ENCODE measurements around the gene ARF3.

DNA sequence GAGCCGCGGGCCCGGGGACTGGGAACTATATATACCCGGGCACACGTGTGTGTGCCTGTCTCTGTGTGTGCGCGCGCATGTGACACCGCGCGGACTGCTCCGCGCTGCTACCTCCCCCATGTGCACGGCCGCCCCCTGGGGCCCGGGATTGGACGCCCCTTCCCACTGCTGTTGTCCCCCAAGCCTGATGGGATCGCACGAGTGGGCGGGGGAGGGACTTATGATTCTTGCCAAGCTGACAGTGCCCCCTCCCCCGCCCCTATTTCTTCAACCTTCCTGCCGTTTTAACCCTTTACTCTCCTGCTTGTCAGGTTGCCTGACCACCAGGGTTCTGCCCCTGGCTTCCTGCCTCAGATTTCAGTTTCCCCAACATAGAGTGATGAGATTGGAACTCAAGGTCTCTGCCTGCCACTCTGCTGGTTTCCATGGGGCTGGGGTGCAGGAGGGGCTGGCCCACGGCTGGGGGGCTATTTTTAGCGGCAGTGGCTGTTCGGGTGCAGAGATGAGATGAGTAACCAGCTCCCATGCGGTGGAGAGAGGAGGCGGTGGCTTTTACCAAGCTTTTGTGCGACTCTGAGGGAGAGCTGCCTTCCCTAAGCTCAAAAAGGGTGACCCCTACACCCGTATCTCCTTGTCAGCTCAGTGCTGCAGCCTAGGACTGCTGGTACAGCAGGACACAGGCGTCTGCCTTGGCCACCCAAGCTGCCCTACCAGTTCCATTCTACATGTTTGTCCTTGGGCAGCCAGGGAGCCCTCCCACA lies 42.3 kb upstream of the ARF3 start, which contains the start of gene DDN:
- TF ChIP-seq ATF3 (CRISPR knock-in tag; conservative IDR thresholded peaks at IDR 0.05) (no peak), MAX (CRISPR knock-in tag; IDR thresholded peaks at IDR 0.05) (no peak), CREB1 (CRISPR knock-in tag; IDR thresholded peaks at IDR 0.05) (no peak), NR3C1 (CRISPR knock-in tag; conservative IDR thresholded peaks at IDR 0.05; ENCODE audit: low read depth) (no peak), ZNF425 (CRISPR knock-in tag; conservative IDR thresholded peaks at IDR 0.05) (no peak), ZNF423 (CRISPR knock-in tag; IDR thresholded peaks at IDR 0.05) (no peak), HMGXB4 (CRISPR knock-in tag; IDR thresholded peaks at IDR 0.05) (no peak), TCF7 (CRISPR knock-in tag; IDR thresholded peaks at IDR 0.05; ENCODE audit: low read depth) (no peak), NFYB (CRISPR knock-in tag; conservative IDR thresholded peaks at IDR 0.05; ENCODE audit: low read depth) (no peak)
- TF ChIP-seq, protein P1, sequence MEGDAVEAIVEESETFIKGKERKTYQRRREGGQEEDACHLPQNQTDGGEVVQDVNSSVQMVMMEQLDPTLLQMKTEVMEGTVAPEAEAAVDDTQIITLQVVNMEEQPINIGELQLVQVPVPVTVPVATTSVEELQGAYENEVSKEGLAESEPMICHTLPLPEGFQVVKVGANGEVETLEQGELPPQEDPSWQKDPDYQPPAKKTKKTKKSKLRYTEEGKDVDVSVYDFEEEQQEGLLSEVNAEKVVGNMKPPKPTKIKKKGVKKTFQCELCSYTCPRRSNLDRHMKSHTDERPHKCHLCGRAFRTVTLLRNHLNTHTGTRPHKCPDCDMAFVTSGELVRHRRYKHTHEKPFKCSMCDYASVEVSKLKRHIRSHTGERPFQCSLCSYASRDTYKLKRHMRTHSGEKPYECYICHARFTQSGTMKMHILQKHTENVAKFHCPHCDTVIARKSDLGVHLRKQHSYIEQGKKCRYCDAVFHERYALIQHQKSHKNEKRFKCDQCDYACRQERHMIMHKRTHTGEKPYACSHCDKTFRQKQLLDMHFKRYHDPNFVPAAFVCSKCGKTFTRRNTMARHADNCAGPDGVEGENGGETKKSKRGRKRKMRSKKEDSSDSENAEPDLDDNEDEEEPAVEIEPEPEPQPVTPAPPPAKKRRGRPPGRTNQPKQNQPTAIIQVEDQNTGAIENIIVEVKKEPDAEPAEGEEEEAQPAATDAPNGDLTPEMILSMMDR (IDR thresholded peaks at IDR 0.05): no peak
- TF ChIP-seq, protein P2, sequence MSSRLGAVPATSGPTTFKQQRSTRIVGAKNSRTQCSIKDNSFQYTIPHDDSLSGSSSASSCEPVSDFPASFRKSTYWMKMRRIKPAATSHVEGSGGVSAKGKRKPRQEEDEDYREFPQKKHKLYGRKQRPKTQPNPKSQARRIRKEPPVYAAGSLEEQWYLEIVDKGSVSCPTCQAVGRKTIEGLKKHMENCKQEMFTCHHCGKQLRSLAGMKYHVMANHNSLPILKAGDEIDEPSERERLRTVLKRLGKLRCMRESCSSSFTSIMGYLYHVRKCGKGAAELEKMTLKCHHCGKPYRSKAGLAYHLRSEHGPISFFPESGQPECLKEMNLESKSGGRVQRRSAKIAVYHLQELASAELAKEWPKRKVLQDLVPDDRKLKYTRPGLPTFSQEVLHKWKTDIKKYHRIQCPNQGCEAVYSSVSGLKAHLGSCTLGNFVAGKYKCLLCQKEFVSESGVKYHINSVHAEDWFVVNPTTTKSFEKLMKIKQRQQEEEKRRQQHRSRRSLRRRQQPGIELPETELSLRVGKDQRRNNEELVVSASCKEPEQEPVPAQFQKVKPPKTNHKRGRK (CRISPR knock-in tag; IDR thresholded peaks at IDR 0.05; ENCODE audit: borderline replicate concordance): no peak
- TF ChIP-seq, protein P3, sequence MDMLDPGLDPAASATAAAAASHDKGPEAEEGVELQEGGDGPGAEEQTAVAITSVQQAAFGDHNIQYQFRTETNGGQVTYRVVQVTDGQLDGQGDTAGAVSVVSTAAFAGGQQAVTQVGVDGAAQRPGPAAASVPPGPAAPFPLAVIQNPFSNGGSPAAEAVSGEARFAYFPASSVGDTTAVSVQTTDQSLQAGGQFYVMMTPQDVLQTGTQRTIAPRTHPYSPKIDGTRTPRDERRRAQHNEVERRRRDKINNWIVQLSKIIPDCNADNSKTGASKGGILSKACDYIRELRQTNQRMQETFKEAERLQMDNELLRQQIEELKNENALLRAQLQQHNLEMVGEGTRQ (CRISPR knock-in tag; IDR thresholded peaks at IDR 0.05): no peak

All from WTC11 (cell line).